ENCODE measurements around the gene SLC6A13. TPM values are rescaled to one million over a fixed set of nuclear protein-coding genes. Genes with fewer than 3 reads are reported as not detected.

Gene SLC6A13
- total RNA-seq, 1 experiment from 2014 or later, result not detected

- intact Hi-C loops (cut with micrococcal nuclease; ENCODE audit: unreplicated experiment), result no loop called here
- no peak for TF ChIP-seq CTCF (conservative IDR thresholded peaks at IDR 0.05; ENCODE audit: low read depth, low read length)
- no peak for TF ChIP-seq EZH2 (IDR thresholded peaks at IDR 0.05; ENCODE audit: borderline replicate concordance, low read depth, low read length, poor library complexity, severe bottlenecking)
- no TSS peak for BruUV-seq (replicated peaks)
- Histone ChIP-seq H3K27ac (ENCODE audit: low read depth, low read length, poor library complexity, severe bottlenecking) (no peak overlapping the region), H3K4me3 (ENCODE audit: low read depth, low read length, poor library complexity, severe bottlenecking) (no peak overlapping the region), H3K9me3 (ENCODE audit: low read depth, low read length, poor library complexity, severe bottlenecking) (no peaks in the 10 kb centered on the region), H3K4me1 (ENCODE audit: insufficient read depth, low read length, poor library complexity, severe bottlenecking) (no peaks in the 10 kb centered on the region), H3K36me3 (ENCODE audit: insufficient read depth, low read length, poor library complexity, severe bottlenecking) (no peaks in the 10 kb centered on the region), H3K27me3 (replicated peaks; ENCODE audit: insufficient read depth, low read depth, low read length, poor library complexity) (no peaks in the 10 kb centered on the region)
- POLR2A ChIA-PET (ENCODE audit: low non-redundant PET), result no interaction called here
- DNase-seq (ENCODE audit: low spot score), result no peak
- CTCF ChIA-PET, result interaction anchor here (0.6 kb wide), 1 partner anchor 14 kb away, joined by 5 read pairs; no protein-coding TSS in a partner anchor
These were observed 29.0 kb downstream of the SLC6A13 start for GRCh38 chr12:233615-233968.

GRCh38 chr12:232731-233614, 29.7 kb downstream of the SLC6A13 start:
- Histone ChIP-seq H3K27ac (ENCODE audit: low read depth, low read length, poor library complexity, severe bottlenecking) (no peak overlapping the region), H3K4me1 (ENCODE audit: insufficient read depth, low read length, poor library complexity, severe bottlenecking) (no peaks in the 10 kb centered on the region), H3K9me3 (ENCODE audit: low read depth, low read length, poor library complexity, severe bottlenecking) (no peaks in the 10 kb centered on the region), H3K36me3 (ENCODE audit: insufficient read depth, low read length, poor library complexity, severe bottlenecking) (no peaks in the 10 kb centered on the region), H3K27me3 (replicated peaks; ENCODE audit: insufficient read depth, low read depth, low read length, poor library complexity) (no peaks in the 10 kb centered on the region), H3K4me3 (ENCODE audit: low read depth, low read length, poor library complexity, severe bottlenecking) (no peak overlapping the region)
- intact Hi-C loops (cut with micrococcal nuclease; ENCODE audit: unreplicated experiment), result no loop called here
- DNase-seq (ENCODE audit: low spot score), result no peak
- CTCF ChIA-PET, result interaction anchor here (0.6 kb wide), 1 partner anchor 13 kb away, joined by 5 read pairs; no protein-coding TSS in a partner anchor
- BruUV-seq (replicated peaks), result no TSS peak
- TF ChIP-seq CTCF (conservative IDR thresholded peaks at IDR 0.05; ENCODE audit: low read depth, low read length) (no peak), EZH2 (IDR thresholded peaks at IDR 0.05; ENCODE audit: borderline replicate concordance, low read depth, low read length, poor library complexity, severe bottlenecking) (no peak)
- POLR2A ChIA-PET (ENCODE audit: low non-redundant PET), result no interaction called here

- no peak for DNase-seq (ENCODE audit: low spot score)
- no peaks in the 10 kb centered on the region for H3K27me3 ChIP-seq (replicated peaks; ENCODE audit: insufficient read depth, low read depth, low read length, poor library complexity)
- H3K9me3 ChIP-seq (ENCODE audit: low read depth, low read length, poor library complexity, severe bottlenecking), result no peaks in the 10 kb centered on the region
- ChIA-PET CTCF (no interaction called here), POLR2A (ENCODE audit: low non-redundant PET) (no interaction called here)
- no peaks in the 10 kb centered on the region for H3K36me3 ChIP-seq (ENCODE audit: insufficient read depth, low read length, poor library complexity, severe bottlenecking)
- no TSS peak for BruUV-seq (replicated peaks)
- no peak overlapping the region for H3K4me3 ChIP-seq (ENCODE audit: low read depth, low read length, poor library complexity, severe bottlenecking)
- H3K27ac ChIP-seq (ENCODE audit: low read depth, low read length, poor library complexity, severe bottlenecking), result no peak overlapping the region
- H3K4me1 ChIP-seq (ENCODE audit: insufficient read depth, low read length, poor library complexity, severe bottlenecking), result no peaks in the 10 kb centered on the region
- intact Hi-C loops (cut with micrococcal nuclease; ENCODE audit: unreplicated experiment), result no loop called here
- no peak for TF ChIP-seq EZH2 (IDR thresholded peaks at IDR 0.05; ENCODE audit: borderline replicate concordance, low read depth, low read length, poor library complexity, severe bottlenecking)
- no peak for TF ChIP-seq CTCF (conservative IDR thresholded peaks at IDR 0.05; ENCODE audit: low read depth, low read length)
These were observed 31.5 kb downstream of the SLC6A13 start for GRCh38 chr12:230925-231671.
